K562 (cell line): ENCODE results near the gene PADI1. TPM values are rescaled to one million over a fixed set of nuclear protein-coding genes. Genes with fewer than 3 reads are reported as not detected.

ENCODE experiments used
- ATF1 ChIP-seq, 2 experiments: fragments of 450-650 bp in 1 of 2; IDR thresholded peaks; 2 replicates each; pipeline ENCODE4 v1.6.1; 2016; ENCODE audit warnings: missing compliant biosample characterization in 1 of 2, missing genetic modification characterization in 1 of 2
- C11orf30 ChIP-seq: fragments of 450-650 bp; IDR thresholded peaks from 2 replicates; pipeline ENCODE4 v1.6.1; 2016; ENCODE audit warnings: low read depth, mild to moderate bottlenecking
- CBFA2T2 ChIP-seq: fragments of 450-650 bp; conservative IDR thresholded peaks from 2 replicates; pipeline ENCODE4 v1.6.1; 2017; ENCODE audit warnings: mild to moderate bottlenecking
- CC2D1A ChIP-seq: fragments of 450-650 bp; IDR thresholded peaks from 2 replicates; pipeline ENCODE4 v1.6.1; 2017; ENCODE audit warnings: mild to moderate bottlenecking
- FOXP4 ChIP-seq: sonication (generic); formaldehyde crosslinking; IDR thresholded peaks from 2 replicates; pipeline ENCODE4 v1.8.0; 2022; ENCODE audit warnings: mild to moderate bottlenecking, missing genetic modification reagents, borderline replicate concordance
- NFIC ChIP-seq: fragments of 450-650 bp; IDR thresholded peaks from 2 replicates; pipeline ENCODE4 v1.6.1; 2017; ENCODE audit warnings: mild to moderate bottlenecking, inconsistent platforms
- RAD21 ChIP-seq, 2 experiments: fragments of 250-450 bp in 1 of 2; fragments of 450-650 bp in 1 of 2; sonication (Bioruptor Pico) in 1 of 2; formaldehyde crosslinking in 1 of 2; IDR thresholded peaks in 1 of 2; conservative IDR thresholded peaks in 1 of 2; 2 replicates each; pipeline versions ENCODE4 v1.4.0 to v1.8.0; 2020 to 2022; ENCODE audit warnings: mild to moderate bottlenecking in 2 of 2, moderate library complexity in 1 of 2
- RCOR1 ChIP-seq, 2 experiments: IDR thresholded peaks; 2 replicates each; pipeline ENCODE4 v1.6.1; 2012; ENCODE audit warnings: low read depth in 2 of 2, low read length in 2 of 2, borderline replicate concordance in 1 of 2, improper control_type of control experiment in 1 of 2
- REST ChIP-seq, 2 experiments: fragments of 450-650 bp; formaldehyde crosslinking in 1 of 2; IDR thresholded peaks; 2 replicates each; pipeline versions ENCODE4 v1.4.0 to v1.6.1; 2014 to 2020; ENCODE audit warnings: mild to moderate bottlenecking in 2 of 2, borderline replicate concordance in 1 of 2, low read depth in 1 of 2
- SMC3 ChIP-seq: conservative IDR thresholded peaks from 2 replicates; pipeline ENCODE4 v1.6.1; 2011; ENCODE audit warnings: low read depth, low read length, improper control_type of control experiment; ENCODE audit not compliant: insufficient read depth
- UBTF ChIP-seq, 2 experiments: IDR thresholded peaks; 2 replicates each; pipeline ENCODE4 v1.6.1; 2012; ENCODE audit warnings: improper control_type of control experiment in 2 of 2, low read depth in 2 of 2, low read length in 2 of 2, borderline replicate concordance in 1 of 2
- ZKSCAN1 ChIP-seq: fragments of 150-350 bp; IDR thresholded peaks from 2 replicates; pipeline ENCODE4 v1.6.1; 2016; ENCODE audit warnings: low read depth, low read length
- ZNF124 ChIP-seq: sonication (generic); formaldehyde crosslinking; IDR thresholded peaks from 2 replicates; pipeline ENCODE4 v1.8.1; 2022; ENCODE audit warnings: missing genetic modification reagents
- ZNF316 ChIP-seq: fragments of 450-650 bp; IDR thresholded peaks from 2 replicates; pipeline ENCODE4 v1.6.1; 2016
- polyA plus RNA-seq, 8 experiments: library from polyadenylated mRNA; depleted of rRNA in 4 of 8; stranded (reverse) in 5 of 8; unstranded in 3 of 8; fragments of >200 nt; fragmentation: Nextera tagmentation in 2 of 8; fragmentation: Illumina TruSeq in 1 of 8; extraction: Ambion mirVana in 2 of 8; extraction: Trizol in 1 of 8; gene quantifications; 2 replicates each; pipeline versions ENCODE4 v1.2.1 to v1.2.3, GENCODE V29; 2011 to 2014; ENCODE audit warnings: inconsistent platforms in 1 of 8, missing spikeins in 1 of 8
- total RNA-seq, 7 experiments: library from RNA; depleted of rRNA in 6 of 7; stranded (reverse); fragments of >200 nt in 6 of 7; fragmentation: Illumina TruSeq in 2 of 7; extraction: Trizol in 2 of 7; gene quantifications; 2 replicates each; pipeline versions ENCODE4 v1.2.1 to v1.2.3, GENCODE V29; 2011 to 2021; ENCODE audit warnings: low replicate concordance in 1 of 7

The PADI1 gene
- total and polyA plus RNA-seq, 9 of the 15 experiments (the other 6 are each of a cell fraction or from before 2014, with no cell fraction given) = not detected

DNA sequence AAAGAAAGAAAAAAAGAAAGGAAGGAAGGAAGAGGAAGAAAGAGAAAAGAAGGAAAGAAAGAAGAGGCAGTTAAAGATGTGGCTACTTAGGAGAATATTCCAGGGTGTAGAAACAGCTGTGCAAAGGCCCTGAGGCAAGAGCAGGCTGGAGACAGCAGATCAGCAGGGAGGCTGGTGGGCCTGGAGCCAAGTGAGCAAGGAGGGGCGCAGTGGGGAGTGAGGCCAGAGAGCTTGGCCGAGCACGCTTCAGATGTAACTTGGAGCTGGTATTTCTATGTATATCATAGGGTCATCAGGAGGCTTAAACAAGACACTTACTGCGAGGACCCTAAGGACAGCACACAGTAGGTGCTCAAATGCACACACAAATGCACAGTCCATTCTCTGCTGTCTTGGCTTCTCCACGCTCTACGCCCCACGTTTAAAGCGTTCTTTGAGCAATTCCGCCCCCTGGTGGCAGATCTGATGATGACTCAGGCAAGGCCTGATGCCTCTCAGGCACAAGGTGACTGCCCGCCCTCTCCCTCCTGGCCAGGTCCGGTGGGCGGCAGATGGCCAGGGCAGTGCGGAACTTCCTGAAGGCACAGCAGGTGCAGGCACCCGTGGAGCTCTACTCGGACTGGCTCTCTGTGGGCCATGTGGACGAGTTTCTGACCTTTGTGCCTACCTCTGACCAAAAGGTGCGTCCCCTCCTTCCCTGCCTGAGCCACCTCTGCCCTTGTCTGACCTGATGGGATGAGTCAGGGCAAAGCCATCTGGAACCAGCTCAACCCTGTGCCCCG lies 32.0 kb downstream of the PADI1 start (continued):
- TF ChIP-seq REST (IDR thresholded peaks at IDR 0.05; ENCODE audit: borderline replicate concordance) (peak; percentile 94), REST (CRISPR knock-in tag; IDR thresholded peaks at IDR 0.05; ENCODE audit: low read depth) (no peak), ZNF124 (CRISPR knock-in tag) (no peak), FOXP4 (CRISPR knock-in tag) (no peak), RCOR1 (IDR thresholded peaks at IDR 0.05; ENCODE audit: borderline replicate concordance in 1 of 2, low read depth in 2 of 2, low read length in 2 of 2) (peak in 1 of 2 experiments; percentile 62; a peak in 2 of 4 replicates), ATF1 (CRISPR knock-in tag; IDR thresholded peaks at IDR 0.05) (no peak), ATF1 (tag; IDR thresholded peaks at IDR 0.05) (0 out of 2 replicates have a peak, but pooled peaks have one; percentile 31), UBTF (IDR thresholded peaks at IDR 0.05; ENCODE audit: borderline replicate concordance in 1 of 2, low read depth in 2 of 2, low read length in 2 of 2) (no peak), CC2D1A (peak; percentile 75), ZKSCAN1 (peak; percentile 100), CBFA2T2 (no peak), ZNF316 (peak; percentile 24; the same call in 1 of the 2 replicates), RAD21 (CRISPR knock-in tag; conservative IDR thresholded peaks at IDR 0.05 in 1 of 2, IDR thresholded peaks at IDR 0.05 in 1 of 2) (peak; percentile 79 to 98), SMC3 (peak; percentile 99), C11orf30 (peak; percentile 24; the same call in 1 of the 2 replicates), NFIC (peak; percentile 82)
